ENCODE measurements around the gene GRIN2C. TPM values are rescaled to one million over a fixed set of nuclear protein-coding genes. Genes with fewer than 3 reads are reported as not detected.

GRIN2C gene
- total RNA-seq, 1 experiment from 2014 or later = 0.44 TPM

DNA sequence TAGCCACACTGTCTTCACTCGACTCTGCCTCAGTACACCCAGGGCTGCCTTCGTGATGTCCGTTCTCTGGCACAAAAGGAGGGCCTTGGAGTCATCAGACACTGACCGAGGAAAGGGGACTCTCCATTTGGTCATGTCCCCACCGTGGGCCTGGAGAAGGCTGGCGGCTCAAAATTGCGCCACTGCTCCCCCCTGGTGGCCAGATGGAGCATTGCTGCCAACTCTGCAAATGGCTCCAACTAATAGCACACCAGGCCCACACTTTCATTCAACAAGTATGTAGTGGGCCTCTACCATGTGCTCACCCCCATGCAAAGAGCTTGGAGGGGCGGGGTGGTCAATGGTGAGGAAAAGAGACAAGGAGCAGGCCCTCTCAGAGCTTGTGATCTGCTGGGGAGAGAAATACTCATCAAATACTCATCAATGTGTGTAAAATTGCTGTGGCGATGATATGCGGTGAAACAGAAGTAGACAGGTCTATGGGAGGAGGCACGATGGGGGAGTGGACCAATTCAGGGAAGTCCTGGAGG is 5.2 kb upstream of the GRIN2C start:
- no peak overlapping the region for H3K18ac ChIP-seq (ENCODE audit: insufficient read length, low read depth, low read length)
- no peak overlapping the region for H2BK120ac ChIP-seq (ENCODE audit: low read depth, low read length, poor library complexity, severe bottlenecking)
- no peak overlapping the region for H3K4me3 Mint-ChIP-seq
- H3K9ac ChIP-seq (ENCODE audit: extremely low read depth, insufficient read length, low read length) = no peak overlapping the region
- no peaks in the 10 kb centered on the region for H3K9me3 Mint-ChIP-seq
- H3K27ac Mint-ChIP-seq = peak overlapping the region in 1 of 3 experiments; percentile 37; a peak in 2 of 7 replicates
- no peaks in the 10 kb centered on the region for H3K79me2 ChIP-seq (ENCODE audit: insufficient read depth, low read length)
- no peak overlapping the region for H3K27ac ChIP-seq (ENCODE audit: insufficient read length, low read depth, low read length)
- H3K36me3 Mint-ChIP-seq (ENCODE audit: insufficient read depth in 1 of 3, low read depth in 3 of 3) = peaks cover 3 to 22% (median 21%) of the 10 kb centered on the region in 3 experiments; a peak in 4 of 7 replicates
- H4K91ac ChIP-seq (ENCODE audit: insufficient read length, low read depth, low read length) = no peak overlapping the region
- peaks cover 10 to 19% of the 10 kb centered on the region in 2 experiments for H3K4me1 Mint-ChIP-seq
- H3K14ac ChIP-seq (ENCODE audit: insufficient read depth, low read length) = no peak overlapping the region
- no peak overlapping the region for H3K56ac ChIP-seq (ENCODE audit: insufficient read length, low read depth, low read length)
- TF ChIP-seq, protein P1, sequence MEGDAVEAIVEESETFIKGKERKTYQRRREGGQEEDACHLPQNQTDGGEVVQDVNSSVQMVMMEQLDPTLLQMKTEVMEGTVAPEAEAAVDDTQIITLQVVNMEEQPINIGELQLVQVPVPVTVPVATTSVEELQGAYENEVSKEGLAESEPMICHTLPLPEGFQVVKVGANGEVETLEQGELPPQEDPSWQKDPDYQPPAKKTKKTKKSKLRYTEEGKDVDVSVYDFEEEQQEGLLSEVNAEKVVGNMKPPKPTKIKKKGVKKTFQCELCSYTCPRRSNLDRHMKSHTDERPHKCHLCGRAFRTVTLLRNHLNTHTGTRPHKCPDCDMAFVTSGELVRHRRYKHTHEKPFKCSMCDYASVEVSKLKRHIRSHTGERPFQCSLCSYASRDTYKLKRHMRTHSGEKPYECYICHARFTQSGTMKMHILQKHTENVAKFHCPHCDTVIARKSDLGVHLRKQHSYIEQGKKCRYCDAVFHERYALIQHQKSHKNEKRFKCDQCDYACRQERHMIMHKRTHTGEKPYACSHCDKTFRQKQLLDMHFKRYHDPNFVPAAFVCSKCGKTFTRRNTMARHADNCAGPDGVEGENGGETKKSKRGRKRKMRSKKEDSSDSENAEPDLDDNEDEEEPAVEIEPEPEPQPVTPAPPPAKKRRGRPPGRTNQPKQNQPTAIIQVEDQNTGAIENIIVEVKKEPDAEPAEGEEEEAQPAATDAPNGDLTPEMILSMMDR (conservative IDR thresholded peaks at IDR 0.05) = peak; percentile 92
- no peak overlapping the region for H3K23ac ChIP-seq (ENCODE audit: insufficient read length, low read depth, low read length)
- no peak overlapping the region for H2BK5ac ChIP-seq (ENCODE audit: insufficient read length, low read length)
- no CpG with 5 or more reads among the region's 11 CpGs for WGBS (ENCODE audit: extremely low coverage, insufficient read length, low lambda C conversion rate)
- peaks cover 7% of the 10 kb centered on the region for H3K23me2 ChIP-seq (ENCODE audit: insufficient read length, low read depth, low read length, poor library complexity, severe bottlenecking)
- peaks cover 23% of the 10 kb centered on the region for H3K27me3 Mint-ChIP-seq (ENCODE audit: low read depth)
- H2AFZ ChIP-seq (ENCODE audit: low read length) = no peak overlapping the region
- 0 out of 2 replicates have a peak, but pooled peaks cover 2% of the 10 kb centered on the region for H3K4me1 ChIP-seq (ENCODE audit: insufficient read depth, low read length)
- no peak overlapping the region for H3K4me2 ChIP-seq (ENCODE audit: insufficient read depth, insufficient read length, low read length)
- H3K79me1 ChIP-seq (ENCODE audit: insufficient read depth, low read depth, low read length, poor library complexity, severe bottlenecking) = no peaks in the 10 kb centered on the region
- no peak overlapping the region for H3K4ac ChIP-seq (ENCODE audit: low read depth, low read length)
- no peaks in the 10 kb centered on the region for H4K20me1 ChIP-seq (ENCODE audit: control insufficient read depth, insufficient read depth, insufficient read length)
- no peak overlapping the region for H3T11ph ChIP-seq (ENCODE audit: low read length)
- no peak overlapping the region for H2BK20ac ChIP-seq (ENCODE audit: low read depth, low read length, poor library complexity, severe bottlenecking)
- peaks cover 19% of the 10 kb centered on the region for H3K27me3 ChIP-seq (ENCODE audit: insufficient read depth, low read length)
- H2BK12ac ChIP-seq (ENCODE audit: insufficient read length, low read depth, low read length) = no peak overlapping the region
- H2AK5ac ChIP-seq (ENCODE audit: insufficient read length, low read length) = no peak overlapping the region
- no peak overlapping the region for H4K8ac ChIP-seq (replicated peaks; ENCODE audit: insufficient read length, low read depth, low read length)
- no peak overlapping the region for H2BK15ac ChIP-seq (ENCODE audit: low read depth, low read length)
- DNase-seq = peak; percentile 86
- no peaks in the 10 kb centered on the region for H3K9me3 ChIP-seq (ENCODE audit: control insufficient read depth, low read depth, low read length)
- no peak overlapping the region for H4K5ac ChIP-seq (ENCODE audit: insufficient read length, low read depth, low read length)

Measured in H9 (cell line).